ENCODE results near the gene ALDH16A1. TPM values are rescaled to one million over a fixed set of nuclear protein-coding genes. Genes with fewer than 3 reads are reported as not detected.

Gene ALDH16A1
- total and polyA plus RNA-seq, 2 of the 8 experiments (the other 6 are each of a cell fraction or from before 2014, with no cell fraction given), result 30.5 to 34.3 TPM

DNA sequence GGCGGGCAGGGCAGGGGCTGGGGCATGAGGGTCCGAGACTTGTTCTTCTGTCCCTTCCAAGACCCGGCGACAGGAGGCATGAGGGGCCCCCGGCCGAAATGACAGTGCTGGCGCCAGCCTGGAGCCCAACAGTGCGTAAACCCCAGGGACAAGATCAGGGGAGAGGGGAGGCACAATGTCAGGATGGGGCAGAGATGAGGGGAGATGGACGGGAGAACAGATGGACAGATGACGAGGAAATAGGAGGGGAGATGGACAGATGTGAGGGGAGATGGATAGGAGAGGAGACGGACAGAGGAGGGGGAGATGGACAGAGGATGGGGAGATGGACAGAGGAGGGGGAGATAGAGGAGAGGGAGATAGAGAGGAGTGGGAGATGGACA lies 21.5 kb downstream of the ALDH16A1 start (continued):
- TF ChIP-seq NRF1 (IDR thresholded peaks at IDR 0.05; ENCODE audit: low read depth, low read length) (no peak), TEAD4 (IDR thresholded peaks at IDR 0.05; ENCODE audit: low read depth, low read length) (no peak), EP300 (IDR thresholded peaks at IDR 0.05; ENCODE audit: borderline replicate concordance in 1 of 2, low read depth in 2 of 2, low read length in 2 of 2) (no peak), CTBP2 (IDR thresholded peaks at IDR 0.05; ENCODE audit: borderline replicate concordance, insufficient read depth, insufficient read length, low read length) (no peak)

Measured in H1 (cell line).